Measurements from ENCODE around the gene EFCAB14. TPM values are rescaled to one million over a fixed set of nuclear protein-coding genes. Genes with fewer than 3 reads are reported as not detected.
"Not testable (repeated sequence)": the region's sequence is repeated elsewhere in the genome, so short reads cannot be mapped to it uniquely, and the experiment has no call there.

Gene EFCAB14
- total and polyA plus RNA-seq, 4 donors: 20.8 to 132 (median 73.4) TPM

- Histone ChIP-seq H3K9me3 (ENCODE audit: control insufficient read depth in 4 of 4, insufficient read depth in 3 of 4, low read length in 3 of 4) (no peaks in the 10 kb centered on the region), H3K27ac (ENCODE audit: low read depth in 1 of 2, low read length in 1 of 2) (peak overlapping the region in 1 of 2 donors; percentile 27), H3K36me3 (ENCODE audit: control insufficient read depth in 4 of 4, insufficient read depth in 4 of 4, low read length in 4 of 4) (peaks cover 2 to 14% (median 8%) of the 10 kb centered on the region in 4 donors), H3K27me3 (ENCODE audit: control insufficient read depth in 3 of 3, insufficient read depth in 3 of 3, low read length in 2 of 3) (no peaks in the 10 kb centered on the region), H3K4me3 (no peak overlapping the region), H3K9ac (ENCODE audit: insufficient read depth in 1 of 2, low read length in 2 of 2) (no peak overlapping the region), H3K4me1 (ENCODE audit: control insufficient read depth in 5 of 5, insufficient read depth in 5 of 5, low read length in 5 of 5) (peaks cover 5 to 18% (median 10%) of the 10 kb centered on the region in 5 donors)
- 68 to 87% methylated on average over 2 of the region's 2 CpGs for WGBS, 2 donors
- TF ChIP-seq CTCF (IDR thresholded peaks at IDR 0.05; ENCODE audit: control extremely low read depth, extremely low read depth): no peak
- DNase-seq: no peak
- no peak for ATAC-seq (ENCODE audit: insufficient read depth, low FRiP score)
Measured at GRCh38 chr1:46665983-46666382, 52.9 kb downstream of the EFCAB14 start.

GRCh38 chr1:46662919-46663318 is 56.0 kb downstream of the EFCAB14 start:
- peaks cover 5 to 21% (median 12%) of the 10 kb centered on the region in 4 donors for H3K36me3 ChIP-seq (ENCODE audit: control insufficient read depth in 4 of 4, insufficient read depth in 4 of 4, low read length in 4 of 4)
- peaks cover 5 to 18% (median 10%) of the 10 kb centered on the region in 5 donors for H3K4me1 ChIP-seq (ENCODE audit: control insufficient read depth in 5 of 5, insufficient read depth in 5 of 5, low read length in 5 of 5)
- not testable (repeated sequence) for ATAC-seq (ENCODE audit: insufficient read depth, low FRiP score); H3K27me3 ChIP-seq (ENCODE audit: control insufficient read depth in 3 of 3, insufficient read depth in 3 of 3, low read length in 2 of 3); H3K9me3 ChIP-seq (ENCODE audit: control insufficient read depth in 4 of 4, insufficient read depth in 3 of 4, low read length in 3 of 4); H3K4me3 ChIP-seq; H3K27ac ChIP-seq (ENCODE audit: low read depth in 1 of 2, low read length in 1 of 2); DNase-seq; H3K9ac ChIP-seq (ENCODE audit: insufficient read depth in 1 of 2, low read length in 2 of 2)
- WGBS, 2 donors: 87 to 92% methylated on average over 4 to 5 of the region's 5 CpGs

- H3K9me3 ChIP-seq (ENCODE audit: control insufficient read depth in 4 of 4, insufficient read depth in 3 of 4, low read length in 3 of 4); H3K4me3 ChIP-seq; H3K4me1 ChIP-seq (ENCODE audit: control insufficient read depth in 5 of 5, insufficient read depth in 5 of 5, low read length in 5 of 5); H3K27me3 ChIP-seq (ENCODE audit: control insufficient read depth in 3 of 3, insufficient read depth in 3 of 3, low read length in 2 of 3); DNase-seq; ATAC-seq (ENCODE audit: insufficient read depth, low FRiP score); H3K27ac ChIP-seq (ENCODE audit: low read depth in 1 of 2, low read length in 1 of 2); H3K9ac ChIP-seq (ENCODE audit: insufficient read depth in 1 of 2, low read length in 2 of 2): not testable (repeated sequence)
- peaks cover 7 to 36% (median 21%) of the 10 kb centered on the region in 4 donors for H3K36me3 ChIP-seq (ENCODE audit: control insufficient read depth in 4 of 4, insufficient read depth in 4 of 4, low read length in 4 of 4)
- 95 to 97% methylated on average over 5 of the region's 5 CpGs for WGBS, 2 donors
Measured at GRCh38 chr1:46660116-46660515, 58.8 kb downstream of the EFCAB14 start.

- WGBS, 2 donors: 87 to 88% methylated on average over 2 of the region's 2 CpGs
- H3K4me3 ChIP-seq: no peak overlapping the region
- H3K36me3 ChIP-seq (ENCODE audit: control insufficient read depth in 4 of 4, insufficient read depth in 4 of 4, low read length in 4 of 4): peaks cover 8 to 37% (median 20%) of the 10 kb centered on the region in 4 donors
- ATAC-seq (ENCODE audit: insufficient read depth, low FRiP score) (no peak), DNase-seq (no peak)
- no peaks in the 10 kb centered on the region for H3K9me3 ChIP-seq (ENCODE audit: control insufficient read depth in 4 of 4, insufficient read depth in 3 of 4, low read length in 3 of 4)
- H3K27me3 ChIP-seq (ENCODE audit: control insufficient read depth in 3 of 3, insufficient read depth in 3 of 3, low read length in 2 of 3): no peaks in the 10 kb centered on the region
- no peak overlapping the region for H3K9ac ChIP-seq (ENCODE audit: insufficient read depth in 1 of 2, low read length in 2 of 2)
- peaks cover 0 to 2% (median 0%) of the 10 kb centered on the region in 5 donors for H3K4me1 ChIP-seq (ENCODE audit: control insufficient read depth in 5 of 5, insufficient read depth in 5 of 5, low read length in 5 of 5)
- H3K27ac ChIP-seq (ENCODE audit: low read depth in 1 of 2, low read length in 1 of 2): no peak overlapping the region
- TF ChIP-seq CTCF (IDR thresholded peaks at IDR 0.05; ENCODE audit: control extremely low read depth, extremely low read depth): no peak
Measured at GRCh38 chr1:46659307-46659870, 59.5 kb downstream of the EFCAB14 start.
